ENCODE data around the gene SGTB. TPM values are rescaled to one million over a fixed set of nuclear protein-coding genes. Genes with fewer than 3 reads are reported as not detected.

SGTB gene, protein sequence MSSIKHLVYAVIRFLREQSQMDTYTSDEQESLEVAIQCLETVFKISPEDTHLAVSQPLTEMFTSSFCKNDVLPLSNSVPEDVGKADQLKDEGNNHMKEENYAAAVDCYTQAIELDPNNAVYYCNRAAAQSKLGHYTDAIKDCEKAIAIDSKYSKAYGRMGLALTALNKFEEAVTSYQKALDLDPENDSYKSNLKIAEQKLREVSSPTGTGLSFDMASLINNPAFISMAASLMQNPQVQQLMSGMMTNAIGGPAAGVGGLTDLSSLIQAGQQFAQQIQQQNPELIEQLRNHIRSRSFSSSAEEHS
- total RNA-seq (1 to 10 TPM; 3.6 to 7.6 (median 4.1) TPM), polyA plus RNA-seq (1 to 10 TPM in 2 of 3 donors, under 1 TPM in 1; 0.91 to 4.0 (median 1.9) TPM)
- long read RNA-seq, donor 1, partial matches to known transcripts: 0 of 1 reads
- long read RNA-seq, donor 1, other reads (novel, unspliced or antisense): 1 of 1 reads
- long read RNA-seq, donor 2, full-length matches to known transcripts: 4 of 4 reads
- long read RNA-seq, donor 2, partial matches to known transcripts: 0 of 4 reads
- long read RNA-seq, donor 2, other reads (novel, unspliced or antisense): 0 of 4 reads

DNA sequence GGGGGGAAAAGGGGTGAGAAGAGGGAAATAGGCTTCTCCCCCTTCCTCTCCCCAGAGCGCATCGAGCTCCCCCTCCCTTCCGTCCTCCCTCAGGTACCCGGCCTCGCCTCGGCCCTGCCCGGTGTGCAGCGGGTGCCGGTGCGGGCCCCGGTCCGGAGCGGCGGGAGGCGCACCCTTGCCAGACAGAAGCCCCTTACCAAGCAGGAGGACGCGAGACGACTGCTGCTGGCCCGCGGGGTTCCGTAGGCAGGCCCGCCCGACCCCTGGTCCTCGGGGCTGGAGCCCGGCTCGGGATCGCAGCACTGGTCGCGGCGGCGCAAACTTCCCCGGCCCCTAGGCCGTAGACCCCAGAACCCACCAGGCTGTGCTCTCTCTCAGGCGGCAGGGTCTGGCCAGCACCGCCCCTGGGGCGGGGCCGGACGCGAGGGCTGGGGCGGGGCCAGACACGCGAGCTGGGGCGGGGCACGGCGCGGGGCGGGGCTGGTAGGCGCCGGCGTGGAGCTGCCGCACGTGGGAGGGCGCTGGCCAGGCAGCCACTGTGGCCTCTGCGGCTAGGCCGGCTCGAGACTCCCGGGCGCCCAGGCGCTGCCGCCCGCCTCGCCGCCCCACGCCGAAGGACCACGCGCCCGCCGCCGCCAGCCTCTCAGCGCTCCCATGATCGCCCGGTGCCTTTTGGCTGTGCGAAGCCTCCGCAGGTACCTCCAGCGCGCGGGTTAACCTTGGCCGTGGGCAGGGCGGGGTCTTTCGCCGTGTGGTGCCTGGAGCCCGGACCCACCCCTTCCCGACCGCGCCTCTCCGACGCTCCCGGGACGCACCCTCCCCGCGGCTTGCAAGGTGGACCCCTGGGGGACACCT, at the start of gene SGTB, which contains the start of gene NLN:
TSS of gene SGTB (minus strand) at position 390 of the 855 bp plus-strand sequence. CDS start 1,302 bp downstream, outside the sequence.
TSS of gene NLN (plus strand) at position 486 of the 855 bp plus-strand sequence. CDS start at position 655, 169 bp downstream.
- 0 to 1% (median 0%) methylated on average over 37 to 92 of the region's 92 CpGs for WGBS, 3 donors
- intact Hi-C loops (cut with DNase I): no loop called here
- Histone ChIP-seq H3K27ac (peak within 1 kb of the TSS; percentile 91), H3K9me3 (no peaks in the 10 kb centered on the region), H3K27me3 (ENCODE audit: insufficient read depth in 3 of 3, low read length in 2 of 3) (no peaks in the 10 kb centered on the region), H3K36me3 (ENCODE audit: insufficient read depth in 1 of 2, low read depth in 1 of 2) (no peaks in the 10 kb centered on the region), H3K4me3 (peak within 1 kb of the TSS; percentile 99), H3K4me1 (peaks cover 31% of the 10 kb centered on the region)
- TF ChIP-seq, protein P1, sequence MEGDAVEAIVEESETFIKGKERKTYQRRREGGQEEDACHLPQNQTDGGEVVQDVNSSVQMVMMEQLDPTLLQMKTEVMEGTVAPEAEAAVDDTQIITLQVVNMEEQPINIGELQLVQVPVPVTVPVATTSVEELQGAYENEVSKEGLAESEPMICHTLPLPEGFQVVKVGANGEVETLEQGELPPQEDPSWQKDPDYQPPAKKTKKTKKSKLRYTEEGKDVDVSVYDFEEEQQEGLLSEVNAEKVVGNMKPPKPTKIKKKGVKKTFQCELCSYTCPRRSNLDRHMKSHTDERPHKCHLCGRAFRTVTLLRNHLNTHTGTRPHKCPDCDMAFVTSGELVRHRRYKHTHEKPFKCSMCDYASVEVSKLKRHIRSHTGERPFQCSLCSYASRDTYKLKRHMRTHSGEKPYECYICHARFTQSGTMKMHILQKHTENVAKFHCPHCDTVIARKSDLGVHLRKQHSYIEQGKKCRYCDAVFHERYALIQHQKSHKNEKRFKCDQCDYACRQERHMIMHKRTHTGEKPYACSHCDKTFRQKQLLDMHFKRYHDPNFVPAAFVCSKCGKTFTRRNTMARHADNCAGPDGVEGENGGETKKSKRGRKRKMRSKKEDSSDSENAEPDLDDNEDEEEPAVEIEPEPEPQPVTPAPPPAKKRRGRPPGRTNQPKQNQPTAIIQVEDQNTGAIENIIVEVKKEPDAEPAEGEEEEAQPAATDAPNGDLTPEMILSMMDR (IDR thresholded peaks at IDR 0.05): no peak
- ATAC-seq (peak; percentile 97 to 99 (median 98)), DNase-seq (peak; percentile 87 to 91)

DNA sequence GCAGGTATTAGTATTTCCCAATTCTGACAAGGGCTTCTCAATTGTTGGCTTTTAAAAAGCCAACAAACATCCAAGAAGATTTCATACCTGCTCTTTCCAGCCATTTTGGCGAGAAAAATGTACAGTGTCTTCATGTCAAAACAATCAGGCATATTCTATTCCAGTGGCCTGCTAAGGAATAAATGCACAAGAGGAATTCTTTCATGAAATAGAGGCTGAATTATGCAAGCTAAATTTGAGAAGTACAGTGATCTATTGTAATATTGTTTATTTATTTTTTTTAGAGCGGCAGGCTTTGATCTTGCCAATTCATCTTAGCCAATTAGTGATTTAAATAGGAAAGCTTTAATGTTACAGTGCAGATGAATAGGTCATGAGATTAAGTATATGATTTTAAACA, 49.4 kb upstream of the SGTB start:
- Histone ChIP-seq H3K4me3 (no peak overlapping the region), H3K27me3 (ENCODE audit: insufficient read depth in 3 of 3, low read length in 2 of 3) (no peaks in the 10 kb centered on the region), H3K27ac (no peak overlapping the region), H3K4me1 (peaks cover 27% of the 10 kb centered on the region), H3K9me3 (no peaks in the 10 kb centered on the region), H3K36me3 (ENCODE audit: insufficient read depth in 1 of 2, low read depth in 1 of 2) (no peaks in the 10 kb centered on the region)
- intact Hi-C loops (cut with DNase I): loop anchor here in 1 of 2 donors (10.0 kb wide), 1 partner anchor 154 kb away; the partner anchor contains the start of gene ERBIN
- TF ChIP-seq, protein P1 (IDR thresholded peaks at IDR 0.05): no peak
- DNase-seq: no peak
- no peak for ATAC-seq
- WGBS, 3 donors: 89 to 95% (median 93%) methylated on average over 2 of the region's 2 CpGs

DNA sequence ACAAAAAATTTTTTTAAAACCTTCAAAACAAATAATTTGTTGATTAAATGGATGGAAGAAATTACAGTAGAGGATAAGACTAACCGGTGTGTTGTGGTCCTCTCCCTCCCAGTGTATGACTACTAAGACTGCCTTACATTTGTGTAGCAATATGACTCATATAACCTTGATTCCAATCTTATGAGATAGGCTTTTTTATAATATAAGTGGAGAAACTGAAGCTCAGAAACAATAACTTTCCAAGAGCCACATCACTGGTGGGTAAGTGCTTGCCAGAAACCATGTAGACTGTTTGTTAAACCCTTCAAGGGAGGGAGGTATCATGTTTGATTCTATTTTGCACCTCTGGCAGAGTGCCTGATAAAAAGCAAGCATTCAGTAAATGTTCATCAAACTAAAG, 47.6 kb upstream of the SGTB start:
- intact Hi-C loops (cut with DNase I): no loop called here
- no peaks in the 10 kb centered on the region for H3K27me3 ChIP-seq (ENCODE audit: insufficient read depth in 3 of 3, low read length in 2 of 3)
- ATAC-seq (peak; percentile 56 to 75 (median 68)), DNase-seq (no peak)
- peaks cover 17% of the 10 kb centered on the region for H3K4me1 ChIP-seq
- H3K9me3 ChIP-seq: no peaks in the 10 kb centered on the region
- H3K36me3 ChIP-seq (ENCODE audit: insufficient read depth in 1 of 2, low read depth in 1 of 2): no peaks in the 10 kb centered on the region
- WGBS, 3 donors: 0 to 80% (median 53%) methylated on average over 1 of the region's 1 CpG
- TF ChIP-seq, protein P1 (IDR thresholded peaks at IDR 0.05): no peak
- no peak overlapping the region for H3K4me3 ChIP-seq
- H3K27ac ChIP-seq: peak overlapping the region; percentile 47

DNA sequence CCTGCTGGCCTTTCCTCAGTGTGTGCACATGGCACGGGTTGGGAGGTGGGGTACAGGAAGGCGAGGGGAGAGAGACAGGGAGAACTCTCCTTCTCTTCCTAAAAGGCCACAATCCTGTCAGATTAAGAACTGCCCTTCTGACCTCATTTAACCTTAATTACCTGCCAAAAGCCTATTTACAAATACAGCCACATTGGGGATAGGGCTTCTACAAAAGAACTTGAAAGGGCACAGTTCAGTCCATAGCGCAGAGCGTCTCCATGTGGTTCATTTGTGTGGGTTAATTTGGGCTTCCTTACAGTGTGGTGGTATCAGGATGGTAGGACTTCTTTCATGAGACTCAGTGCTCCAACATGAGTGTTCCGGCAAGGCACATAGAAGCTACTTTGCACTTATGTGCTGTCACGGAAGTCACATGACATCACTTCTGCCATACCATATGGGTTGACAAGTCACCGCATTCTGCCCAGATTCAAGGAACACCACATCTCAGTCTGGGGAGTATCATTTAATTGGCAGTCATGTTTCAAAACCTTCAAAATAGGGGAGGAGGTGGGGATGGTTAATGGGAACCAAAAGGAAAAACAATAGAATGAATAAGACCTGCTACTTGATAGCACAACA, 46.9 kb upstream of the SGTB start:
- Histone ChIP-seq H3K36me3 (ENCODE audit: insufficient read depth in 1 of 2, low read depth in 1 of 2) (peaks cover 0 to 1% of the 10 kb centered on the region in 2 donors), H3K9me3 (no peaks in the 10 kb centered on the region), H3K27me3 (ENCODE audit: insufficient read depth in 3 of 3, low read length in 2 of 3) (no peaks in the 10 kb centered on the region), H3K27ac (peak overlapping the region; percentile 0), H3K4me1 (peaks cover 11% of the 10 kb centered on the region), H3K4me3 (no peak overlapping the region)
- 94 to 98% (median 96%) methylated on average over 7 of the region's 7 CpGs for WGBS, 3 donors
- intact Hi-C loops (cut with DNase I): no loop called here
- TF ChIP-seq, protein P1 (IDR thresholded peaks at IDR 0.05): no peak
- no peak for DNase-seq
- no peak for ATAC-seq
